Caki2 (cell line): ENCODE results near the gene VNN1. TPM values are rescaled to one million over a fixed set of nuclear protein-coding genes. Genes with fewer than 3 reads are reported as not detected.
"Not testable (repeated sequence)": the region's sequence is repeated elsewhere in the genome, so short reads cannot be mapped to it uniquely, and the experiment has no call there.

Source experiments
- DNase-seq: peaks from one replicate; pipeline ENCODE4 v3.0.0-alpha.2; 2015; ENCODE audit warnings: low read depth
- in situ Hi-C: cut with HindIII; loops from 2 replicates; pipeline ENCODE4 v1.10.0; 2016; ENCODE audit warnings: low sequenced_read_pairs, low pct_unique_long_range_greater_than_20kb, mixed read lengths
- total RNA-seq: library from RNA; depleted of rRNA; stranded (reverse); fragments of >200 nt; shearing (Covaris generic); gene quantifications from 2 replicates; pipeline ENCODE4 v1.2.3, GENCODE V29; 2014; ENCODE audit warnings: low replicate concordance; rRNA removed

The VNN1 gene
- total RNA-seq, 1 experiment from 2014 or later: not detected

DNA sequence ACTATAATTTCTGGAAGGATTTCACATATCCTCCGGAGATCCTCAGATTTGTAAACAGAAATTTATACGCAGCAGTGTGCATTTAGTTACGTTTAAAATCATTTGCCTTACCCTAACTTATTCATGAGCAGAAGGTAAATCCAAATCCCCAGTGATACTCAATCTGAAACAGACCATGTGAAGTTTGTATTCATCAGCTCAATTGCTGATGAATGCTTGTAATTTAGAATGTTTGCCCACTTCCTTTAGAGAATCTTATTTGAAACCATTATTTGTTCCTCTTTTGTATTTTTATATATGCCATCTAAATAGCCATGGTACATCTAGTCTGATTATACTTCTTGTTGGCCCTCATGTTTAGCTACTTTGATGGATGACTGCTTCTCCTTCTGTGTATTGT, 70.3 kb downstream of the VNN1 start:
- DNase-seq: no peak
- in situ Hi-C loops: no loop called here

DNA sequence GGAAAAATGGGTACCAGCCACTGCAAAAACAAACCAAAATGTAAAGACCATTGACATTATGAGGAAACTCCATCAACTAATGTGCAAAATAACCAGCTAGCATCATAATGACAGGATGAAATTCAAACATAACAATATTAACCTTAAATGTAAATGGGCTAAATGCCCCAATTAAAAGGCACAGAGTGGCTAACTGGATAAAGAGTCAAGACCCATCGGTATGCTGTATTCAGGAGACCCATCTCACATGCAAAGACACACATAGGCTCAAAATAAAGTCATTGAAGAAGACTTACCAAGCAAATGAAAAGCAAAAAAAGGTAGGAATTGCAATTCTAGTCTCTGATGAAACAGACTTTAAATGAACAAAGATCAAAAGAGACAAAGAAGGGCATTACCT, 76.7 kb downstream of the VNN1 start:
- in situ Hi-C loops, DNase-seq: not testable (repeated sequence)

GRCh38 chr6:132635906-132636305, 77.9 kb downstream of the VNN1 start:
- in situ Hi-C loops, DNase-seq: not testable (repeated sequence)

- in situ Hi-C loops, DNase-seq: not testable (repeated sequence)
Measured at GRCh38 chr6:132635288-132635687, 78.6 kb downstream of the VNN1 start.

DNA sequence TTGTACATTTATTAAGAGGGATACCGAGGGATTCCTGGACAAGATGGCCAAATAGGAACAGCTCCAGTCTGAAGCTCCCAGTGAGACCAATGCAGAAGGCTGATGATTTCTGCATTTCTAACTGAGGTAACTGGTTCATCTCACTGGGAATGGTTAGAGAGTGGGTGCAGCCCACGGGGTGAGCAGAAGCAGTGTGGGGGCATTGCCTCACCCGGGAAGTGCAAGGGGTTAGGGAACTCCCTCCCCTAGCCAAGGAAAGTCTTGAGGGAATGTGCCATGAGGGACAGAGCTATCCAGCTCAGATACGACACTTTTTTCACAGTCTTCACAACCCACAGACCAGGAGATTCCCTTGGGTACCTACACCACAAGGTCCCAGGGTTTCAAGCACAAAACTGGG, 79.1 kb downstream of the VNN1 start:
- in situ Hi-C loops: no loop called here
- no peak for DNase-seq

GRCh38 chr6:132633362-132633761, 80.5 kb downstream of the VNN1 start:
- in situ Hi-C loops: no loop called here
- DNase-seq: no peak

Other genes with a start within 250 kb of the VNN1 start
- 4.8 and 21.9 TPM in 2 replicates for gene STX7, start 200.9 kb downstream of the VNN1 start, total RNA-seq
- not detected in 2 replicates for gene TAAR9, start 175.8 kb downstream of the VNN1 start, total RNA-seq
- not detected in 2 replicates for gene TAAR8, start 161.4 kb downstream of the VNN1 start, total RNA-seq
- gene TAAR6, start 143.7 kb downstream of the VNN1 start, total RNA-seq: not detected in 2 replicates
- not detected in 2 replicates for gene TAAR5, start 124.3 kb downstream of the VNN1 start, total RNA-seq
- gene TAAR2, start 89.8 kb downstream of the VNN1 start, total RNA-seq: not detected in 2 replicates
- gene TAAR1, start 54.9 kb downstream of the VNN1 start, total RNA-seq: not detected in 2 replicates
- gene VNN2, start 43.8 kb upstream of the VNN1 start, total RNA-seq: not detected in 2 replicates
- 11.7 and 15.5 TPM in 2 replicates for gene SLC18B1, start 84.6 kb upstream of the VNN1 start, total RNA-seq
- 1,252 and 1,375 TPM in 2 replicates for gene RPS12, start 100.5 kb upstream of the VNN1 start, total RNA-seq